Measurements from ENCODE around the gene ARMC2.

ARMC2 gene

GRCh38 chr6:108840919-108841318 lies 7.3 kb upstream of the ARMC2 start:
- no peak for TF ChIP-seq POLR2AphosphoS5 (IDR thresholded peaks at IDR 0.05; ENCODE audit: low read depth, low read length)
- no peak for TF ChIP-seq FOXP2 (optimal IDR thresholded peaks at IDR 0.05; ENCODE audit: borderline replicate concordance, extremely low read depth, extremely low read length, insufficient read depth)
- TF ChIP-seq TAF1 (IDR thresholded peaks at IDR 0.05; ENCODE audit: borderline replicate concordance, insufficient read depth, low read length): no peak
- TF ChIP-seq REST (IDR thresholded peaks at IDR 0.05; ENCODE audit: insufficient read depth in 1 of 2, low read depth in 2 of 2, low read length in 2 of 2): no peak
- TF ChIP-seq SIN3A (IDR thresholded peaks at IDR 0.05; ENCODE audit: borderline replicate concordance, insufficient read depth, low read length): no peak

DNA sequence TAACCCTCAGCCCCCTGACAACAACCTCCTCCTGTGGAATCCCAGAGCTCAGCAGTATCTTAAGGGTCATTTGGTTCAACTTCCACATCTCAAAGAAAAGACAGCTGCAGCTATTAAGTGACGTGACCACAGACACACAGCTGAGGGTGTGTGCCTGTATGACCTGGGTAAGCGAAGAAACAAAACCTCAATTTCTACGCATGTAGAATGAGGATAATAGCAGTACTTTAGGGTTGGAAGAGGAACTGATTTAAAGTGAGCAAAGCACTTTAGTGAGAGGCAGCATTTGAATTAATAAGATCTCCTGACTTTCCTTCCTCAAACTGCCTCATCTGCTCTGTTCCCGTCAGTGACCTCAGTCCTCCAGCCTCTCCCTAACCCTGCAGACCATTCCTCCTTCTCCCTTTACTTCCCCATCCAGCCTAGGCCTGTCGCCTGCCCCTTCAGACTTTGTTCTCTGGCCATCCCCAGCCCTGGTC lies 6.8 kb upstream of the ARMC2 start:
- TF ChIP-seq SIN3A (IDR thresholded peaks at IDR 0.05; ENCODE audit: borderline replicate concordance, insufficient read depth, low read length): no peak
- TF ChIP-seq POLR2AphosphoS5 (IDR thresholded peaks at IDR 0.05; ENCODE audit: low read depth, low read length): no peak
- no peak for TF ChIP-seq FOXP2 (optimal IDR thresholded peaks at IDR 0.05; ENCODE audit: borderline replicate concordance, extremely low read depth, extremely low read length, insufficient read depth)
- TF ChIP-seq TAF1 (IDR thresholded peaks at IDR 0.05; ENCODE audit: borderline replicate concordance, insufficient read depth, low read length): no peak
- no peak for TF ChIP-seq REST (IDR thresholded peaks at IDR 0.05; ENCODE audit: insufficient read depth in 1 of 2, low read depth in 2 of 2, low read length in 2 of 2)

- TF ChIP-seq POLR2AphosphoS5 (IDR thresholded peaks at IDR 0.05; ENCODE audit: low read depth, low read length) (no peak), TAF1 (IDR thresholded peaks at IDR 0.05; ENCODE audit: borderline replicate concordance, insufficient read depth, low read length) (no peak), REST (IDR thresholded peaks at IDR 0.05; ENCODE audit: insufficient read depth in 1 of 2, low read depth in 2 of 2, low read length in 2 of 2) (no peak), SIN3A (IDR thresholded peaks at IDR 0.05; ENCODE audit: borderline replicate concordance, insufficient read depth, low read length) (no peak), FOXP2 (optimal IDR thresholded peaks at IDR 0.05; ENCODE audit: borderline replicate concordance, extremely low read depth, extremely low read length, insufficient read depth) (no peak)
These were observed 4.1 kb upstream of the ARMC2 start for GRCh38 chr6:108844135-108844534.

DNA sequence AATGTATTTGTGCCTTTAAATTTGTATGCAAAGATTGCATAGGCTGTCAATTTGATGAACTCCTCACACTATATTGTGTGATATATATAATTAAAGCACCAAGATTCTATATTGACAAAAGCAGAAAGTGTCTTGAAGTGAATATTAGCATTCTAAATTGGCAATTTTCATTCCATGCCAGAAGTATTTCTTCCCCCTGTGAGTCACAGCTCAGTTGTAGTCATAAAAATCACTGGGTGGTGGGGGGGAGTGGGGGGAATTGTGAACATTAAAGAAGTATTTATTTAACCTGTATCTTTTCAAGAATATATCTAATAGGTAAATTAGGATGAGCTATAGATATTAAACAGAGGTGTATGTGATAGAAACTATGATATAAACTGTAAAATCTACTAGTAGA lies 3.1 kb upstream of the ARMC2 start:
- TF ChIP-seq REST (IDR thresholded peaks at IDR 0.05; ENCODE audit: insufficient read depth in 1 of 2, low read depth in 2 of 2, low read length in 2 of 2) (no peak), FOXP2 (optimal IDR thresholded peaks at IDR 0.05; ENCODE audit: borderline replicate concordance, extremely low read depth, extremely low read length, insufficient read depth) (no peak), SIN3A (IDR thresholded peaks at IDR 0.05; ENCODE audit: borderline replicate concordance, insufficient read depth, low read length) (no peak), TAF1 (IDR thresholded peaks at IDR 0.05; ENCODE audit: borderline replicate concordance, insufficient read depth, low read length) (no peak), POLR2AphosphoS5 (IDR thresholded peaks at IDR 0.05; ENCODE audit: low read depth, low read length) (no peak)

- TF ChIP-seq TAF1 (IDR thresholded peaks at IDR 0.05; ENCODE audit: borderline replicate concordance, insufficient read depth, low read length) (no peak), POLR2AphosphoS5 (IDR thresholded peaks at IDR 0.05; ENCODE audit: low read depth, low read length) (no peak), REST (IDR thresholded peaks at IDR 0.05; ENCODE audit: insufficient read depth in 1 of 2, low read depth in 2 of 2, low read length in 2 of 2) (no peak), FOXP2 (optimal IDR thresholded peaks at IDR 0.05; ENCODE audit: borderline replicate concordance, extremely low read depth, extremely low read length, insufficient read depth) (no peak), SIN3A (IDR thresholded peaks at IDR 0.05; ENCODE audit: borderline replicate concordance, insufficient read depth, low read length) (no peak)
These were observed 2.1 kb upstream of the ARMC2 start for GRCh38 chr6:108846101-108846500.
